GM13976 (cell line): Measurements from ENCODE around the gene DENND6B.

ENCODE experiments used
- DNase-seq: peaks from one replicate; pipeline ENCODE4 v3.0.0; 2012; ENCODE audit warnings: low spot score
- in situ Hi-C: fragments of 300-500 bp; cut with MboI; formaldehyde crosslinking; loops from one replicate; pipeline ENCODE4 v1.12.0; 2022; ENCODE audit warnings: low sequenced_read_pairs, mixed read lengths, inconsistent platforms; ENCODE audit not compliant: unreplicated experiment
- TF ChIP-seq, protein P1 (sequence below): IDR thresholded peaks from 2 replicates; pipeline ENCODE4 v1.5.1; 2012; ENCODE audit warnings: borderline replicate concordance, mild to moderate bottlenecking; ENCODE audit not compliant: insufficient read depth; ENCODE audit errors: extremely low read depth, missing control alignments, control extremely low read depth

Gene DENND6B

GRCh38 chr22:50319503-50319951 is 7.3 kb downstream of the DENND6B start:
- DNase-seq, result peak; percentile 22
- in situ Hi-C loops, result no loop called here
- TF ChIP-seq, protein P1, sequence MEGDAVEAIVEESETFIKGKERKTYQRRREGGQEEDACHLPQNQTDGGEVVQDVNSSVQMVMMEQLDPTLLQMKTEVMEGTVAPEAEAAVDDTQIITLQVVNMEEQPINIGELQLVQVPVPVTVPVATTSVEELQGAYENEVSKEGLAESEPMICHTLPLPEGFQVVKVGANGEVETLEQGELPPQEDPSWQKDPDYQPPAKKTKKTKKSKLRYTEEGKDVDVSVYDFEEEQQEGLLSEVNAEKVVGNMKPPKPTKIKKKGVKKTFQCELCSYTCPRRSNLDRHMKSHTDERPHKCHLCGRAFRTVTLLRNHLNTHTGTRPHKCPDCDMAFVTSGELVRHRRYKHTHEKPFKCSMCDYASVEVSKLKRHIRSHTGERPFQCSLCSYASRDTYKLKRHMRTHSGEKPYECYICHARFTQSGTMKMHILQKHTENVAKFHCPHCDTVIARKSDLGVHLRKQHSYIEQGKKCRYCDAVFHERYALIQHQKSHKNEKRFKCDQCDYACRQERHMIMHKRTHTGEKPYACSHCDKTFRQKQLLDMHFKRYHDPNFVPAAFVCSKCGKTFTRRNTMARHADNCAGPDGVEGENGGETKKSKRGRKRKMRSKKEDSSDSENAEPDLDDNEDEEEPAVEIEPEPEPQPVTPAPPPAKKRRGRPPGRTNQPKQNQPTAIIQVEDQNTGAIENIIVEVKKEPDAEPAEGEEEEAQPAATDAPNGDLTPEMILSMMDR, result no peak

DNA sequence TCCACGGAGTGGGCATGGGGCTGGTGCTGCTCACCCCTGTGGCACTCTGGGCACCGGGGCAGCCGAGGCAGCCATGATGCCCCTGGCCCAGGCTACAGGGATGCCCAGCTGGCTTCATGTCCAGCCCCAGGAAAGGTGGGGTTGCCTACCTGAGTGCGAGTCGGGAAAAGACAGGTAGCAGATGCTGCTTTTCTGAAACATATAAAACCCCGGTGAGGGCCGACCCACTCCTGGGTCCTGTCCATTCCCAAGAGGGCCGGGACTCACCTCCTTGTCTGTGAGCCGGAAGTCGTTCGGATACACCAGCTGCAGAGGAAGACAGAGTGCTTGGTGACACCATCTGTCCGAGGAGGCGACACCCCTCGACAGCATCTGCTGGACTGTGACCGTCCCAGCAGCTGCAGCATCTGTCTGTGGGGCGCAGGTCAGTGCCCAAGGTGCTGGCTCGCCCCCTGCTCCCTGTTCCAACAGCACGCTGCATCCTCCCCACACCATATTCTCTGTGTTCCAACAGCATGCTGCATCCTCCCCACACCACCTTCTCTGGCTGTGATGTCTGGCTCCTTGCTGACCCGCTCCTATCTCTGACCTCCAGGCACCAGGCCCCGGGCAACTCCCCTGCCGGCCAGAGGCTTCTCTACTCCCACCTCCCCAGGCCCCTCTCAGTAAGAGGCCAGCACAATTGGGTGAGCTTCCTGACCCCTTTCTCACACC is 8.0 kb downstream of the DENND6B start:
- in situ Hi-C loops, result no loop called here
- DNase-seq, result no peak

GRCh38 chr22:50318356-50318697 is 8.5 kb downstream of the DENND6B start:
- DNase-seq, result no peak
- TF ChIP-seq, protein P1, result no peak
- in situ Hi-C loops, result no loop called here

More for the DNA sequence above, 8.0 kb downstream of the DENND6B start:
- TF ChIP-seq, protein P1, result no peak

GRCh38 chr22:50317674-50318073 is 9.1 kb downstream of the DENND6B start:
- TF ChIP-seq, protein P1, result no peak
- no peak for DNase-seq
- in situ Hi-C loops, result no loop called here

GRCh38 chr22:50317178-50317577 is 9.6 kb downstream of the DENND6B start:
- no peak for DNase-seq
- TF ChIP-seq, protein P1, result no peak
- in situ Hi-C loops, result no loop called here

DNA sequence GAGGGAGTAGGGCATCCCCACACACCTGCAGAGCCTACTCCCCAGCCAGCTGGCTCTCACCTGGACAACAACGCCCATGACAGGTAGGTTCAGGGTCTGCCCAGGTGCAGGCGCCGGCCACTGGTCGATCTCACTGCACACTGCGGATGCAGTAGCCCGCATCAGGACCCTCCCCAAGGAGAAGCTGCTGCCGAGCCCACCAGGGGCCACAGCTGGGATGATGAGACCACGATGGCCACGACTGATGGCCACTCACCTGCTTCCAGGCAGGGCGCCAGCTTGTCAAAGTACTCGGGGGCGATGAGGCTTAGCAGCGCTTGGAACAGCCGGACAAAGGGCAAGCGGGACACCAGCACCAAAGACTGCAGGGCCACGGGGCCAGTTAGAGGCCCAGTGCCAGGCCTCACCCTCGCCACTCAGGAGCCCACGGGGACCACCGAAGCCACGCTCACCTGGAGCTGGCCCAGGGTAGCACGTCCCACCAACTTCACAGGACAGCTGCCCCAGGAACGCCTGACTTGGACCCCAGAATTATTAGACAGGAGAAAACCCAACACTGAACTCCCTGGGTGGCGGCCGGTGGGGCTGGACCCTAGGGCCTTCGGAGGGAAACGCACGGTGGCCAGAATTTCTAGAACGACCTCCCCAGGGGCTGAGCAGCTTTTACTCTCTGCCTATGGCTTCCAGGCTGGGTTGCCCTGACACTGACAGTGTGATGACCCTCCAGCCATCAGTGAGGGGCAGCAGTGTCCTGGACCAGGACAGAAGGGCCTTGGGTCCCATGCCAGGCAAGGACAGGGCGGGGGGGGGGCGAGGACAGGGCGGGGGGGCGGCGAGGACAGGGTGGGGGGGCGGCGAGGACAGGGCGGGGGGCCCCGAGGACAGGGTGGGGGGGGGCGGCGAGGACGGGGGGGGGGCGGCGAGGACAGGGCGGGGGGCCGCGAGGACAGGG is 10.4 kb downstream of the DENND6B start:
- in situ Hi-C loops, result no loop called here
- TF ChIP-seq, protein P1, result no peak
- DNase-seq, result no peak
